K562 (cell line): Measurements from ENCODE around the gene IGDCC3. TPM values are rescaled to one million over a fixed set of nuclear protein-coding genes. Genes with fewer than 3 reads are reported as not detected.
A peak's percentile ranks its signal among the peaks of the same experiment; 100 is the strongest.

Experiments used
- ATAC-seq: fragments of 200-7000 bp; cut with Tn5 transposase; 3 replicates; pipeline ENCODE4 v1.9.1; 2020; ENCODE audit warnings: moderate library complexity
- Bru-seq: library from RNA; stranded (reverse); fragments of 400-500 nt; gene quantifications from one replicate; lab custom pipeline; 2021; lab: Mats Ljungman, UMichigan
- BruChase-seq, 2 experiments: library from RNA; stranded (reverse); fragments of 400-500 nt; gene quantifications; one replicate each; lab custom pipeline; 2021; lab: Mats Ljungman, UMichigan
- BruUV-seq: library from RNA; stranded (reverse); fragments of 400-500 nt; replicated peaks from 2 replicates; lab custom pipeline; 2021; lab: Mats Ljungman, UMichigan
- CTCF ChIA-PET: fragments of 300-600 bp; formaldehyde crosslinking; extraction: SDS; loops from one replicate; lab custom pipeline; 2021; ENCODE audit warnings: low intra/inter-chr PET ratio; lab: Yijun Ruan, JAX
- POLR2A ChIA-PET: fragments of 300-600, 350-650 bp; sonication (Branson Sonifier 250); formaldehyde crosslinking; extraction: SDS; loops from one replicate; lab custom pipeline; 2021; ENCODE audit warnings: antibody characterized with exemption, inconsistent platforms; lab: Yijun Ruan, JAX
- DNase-seq, 4 experiments: peaks; one replicate each; pipeline versions ENCODE4 v3.0.0 to v3.0.0-alpha.2; 2011 to 2018; ENCODE audit warnings: low spot score in 3 of 4, mixed read lengths in 3 of 4; ENCODE audit errors: extremely low read depth in 1 of 4
- FAIRE-seq: peaks from 2 replicates; lab custom pipeline; 2011; peaks lifted over from hg19 to GRCh38; lab: Jason Lieb, UNC
- H2AFZ ChIP-seq: 2 replicates; pipeline ENCODE4 v1.6.0; 2011; ENCODE audit warnings: low read depth, low read length, control low read depth, inconsistent platforms
- H3K27ac ChIP-seq: fragments of 200-600 bp; 3 replicates; pipeline ENCODE4 v1.8.0; 2011; ENCODE audit warnings: low read depth, mild to moderate bottlenecking, control low read depth, inconsistent platforms, low read length, moderate library complexity, mixed read lengths; ENCODE audit errors: extremely low read depth
- H3K27me3 ChIP-seq, 2 experiments: fragments of 300-600 bp in 1 of 2; 2 replicates in 1 of 2; 3 replicates in 1 of 2; pipeline versions ENCODE4 v1.6.0 to v1.8.0; 2011; ENCODE audit warnings: inconsistent platforms in 2 of 2, low read length in 2 of 2, mild to moderate bottlenecking in 1 of 2, mixed read lengths in 1 of 2, moderate library complexity in 1 of 2; ENCODE audit not compliant: control insufficient read depth in 2 of 2, insufficient read depth in 2 of 2
- H3K36me3 ChIP-seq: fragments of 300-600 bp; 3 replicates; pipeline ENCODE4 v1.8.0; 2011; ENCODE audit warnings: mild to moderate bottlenecking, low read length, inconsistent platforms; ENCODE audit not compliant: control insufficient read depth, insufficient read depth
- H3K4me1 ChIP-seq, 2 experiments: fragments of 200-600 bp in 1 of 2; replicated peaks in 1 of 2; 2 replicates in 1 of 2; 3 replicates in 1 of 2; pipeline versions ENCODE4 v1.5.1 to v1.8.0; 2011; ENCODE audit warnings: inconsistent platforms in 2 of 2, low read length in 2 of 2, mild to moderate bottlenecking in 1 of 2, mixed read lengths in 1 of 2, moderate library complexity in 1 of 2; ENCODE audit not compliant: control insufficient read depth in 2 of 2, insufficient read depth in 2 of 2
- H3K4me2 ChIP-seq: 2 replicates; pipeline ENCODE4 v1.6.1; 2011; ENCODE audit warnings: low read length, control low read depth, inconsistent platforms, mixed read lengths; ENCODE audit not compliant: insufficient read depth
- H3K4me3 ChIP-seq: fragments of 200-600 bp; sonication (generic), shearing (Covaris generic); 2 replicates; pipeline ENCODE4 v1.5.1; 2016; ENCODE audit warnings: control low read depth, inconsistent platforms
- H3K79me2 ChIP-seq: fragments of 200-600 bp; 3 replicates; pipeline ENCODE4 v1.8.0; 2011; ENCODE audit warnings: low read length, inconsistent platforms; ENCODE audit not compliant: control insufficient read depth, insufficient read depth
- H3K9ac ChIP-seq, 2 experiments: 2 replicates each; pipeline versions ENCODE4 v1.6.0 to v1.6.1; 2011; ENCODE audit warnings: low read depth in 2 of 2, low read length in 2 of 2, control low read depth in 1 of 2, inconsistent platforms in 1 of 2, mild to moderate bottlenecking in 1 of 2, mixed read lengths in 1 of 2; ENCODE audit not compliant: insufficient read depth in 1 of 2
- H3K9me1 ChIP-seq: one replicate; pipeline ENCODE4 v1.6.0; 2011; ENCODE audit warnings: inconsistent platforms, mild to moderate bottlenecking, low read length, moderate library complexity; ENCODE audit not compliant: control insufficient read depth, insufficient read depth
- H3K9me3 ChIP-seq: replicated peaks from 2 replicates; pipeline ENCODE4 v1.5.1; 2011; ENCODE audit warnings: low read depth, low read length, inconsistent platforms; ENCODE audit not compliant: control insufficient read depth, insufficient read depth
- H4K20me1 ChIP-seq: replicated peaks from 2 replicates; pipeline ENCODE4 v1.6.1; 2011; ENCODE audit warnings: low read length, inconsistent platforms, mixed read lengths; ENCODE audit not compliant: control insufficient read depth, insufficient read depth
- DNMT1 ChIP-seq: fragments of 450-650 bp; IDR thresholded peaks from 2 replicates; pipeline ENCODE4 v1.6.1; 2016; ENCODE audit warnings: antibody characterized with exemption, mild to moderate bottlenecking
- PCBP1 ChIP-seq: fragments of 200-400 bp; formaldehyde crosslinking; IDR thresholded peaks from 2 replicates; pipeline ENCODE4 v1.6.1; 2018; ENCODE audit warnings: mild to moderate bottlenecking, low read depth, low read length; ENCODE audit not compliant: poor library complexity, severe bottlenecking
- WGBS: fragments of 100-300 bp; shearing (Covaris generic); methylation state at CpG from one replicate; pipeline ENCODE4 v1.1.6; 2016; ENCODE audit warnings: low coverage, mixed read lengths; ENCODE audit not compliant: insufficient coverage; ENCODE audit errors: missing lambda C conversion rate; 5-methylcytosine and 5-hydroxymethylcytosine counted together
- in situ Hi-C: fragments of 300-500 bp; cut with MboI; formaldehyde crosslinking; loops from 4 replicates; pipeline ENCODE4 v1.15.0; 2018; ENCODE audit warnings: inconsistent platforms, mixed read lengths
- intact Hi-C: fragments of 100-400 bp; cut with micrococcal nuclease; formaldehyde crosslinking; loops from 2 replicates; pipeline ENCODE4 v1.14.2; 2022
- long read RNA-seq, 3 experiments: library from polyadenylated mRNA in 2 of 3; library from RNA in 1 of 3; unstranded in 2 of 3; stranded (forward) in 1 of 3; transcript quantifications; one replicate each; pipeline ENCODE4 v2.0.0, GENCODE V29; 2019 to 2022
- polyA minus RNA-seq, 3 experiments: library from RNA; depleted of rRNA, polyadenylated mRNA; stranded (reverse); fragments of >200 nt; gene quantifications; 2 replicates each; pipeline ENCODE4 v1.2.3, GENCODE V29; 2011
- polyA plus RNA-seq, 8 experiments: library from polyadenylated mRNA; depleted of rRNA in 4 of 8; stranded (reverse) in 5 of 8; unstranded in 3 of 8; fragments of >200 nt; fragmentation: Nextera tagmentation in 2 of 8; fragmentation: Illumina TruSeq in 1 of 8; extraction: Ambion mirVana in 2 of 8; extraction: Trizol in 1 of 8; gene quantifications; 2 replicates each; pipeline versions ENCODE4 v1.2.1 to v1.2.3, GENCODE V29; 2011 to 2014; ENCODE audit warnings: inconsistent platforms in 1 of 8, missing spikeins in 1 of 8
- total RNA-seq, 7 experiments: library from RNA; depleted of rRNA in 6 of 7; stranded (reverse); fragments of >200 nt in 6 of 7; fragmentation: Illumina TruSeq in 2 of 7; extraction: Trizol in 2 of 7; gene quantifications; 2 replicates each; pipeline versions ENCODE4 v1.2.1 to v1.2.3, GENCODE V29; 2011 to 2021; ENCODE audit warnings: low replicate concordance in 1 of 7

IGDCC3 gene
- total RNA-seq (2011; cell fraction: chromatin; rRNA removed; ENCODE audit: low replicate concordance): not detected in 2 replicates
- total RNA-seq (2011; cell fraction: nucleolus; rRNA removed): not detected in 2 replicates
- total RNA-seq (2011; cell fraction: nucleoplasm; rRNA removed): not detected in 2 replicates
- total RNA-seq (2014; rRNA removed) (not detected in 2 replicates), total RNA-seq (2014; rRNA removed; fragmentation: Illumina TruSeq; extraction: Trizol) (not detected in 2 replicates), total RNA-seq (2015; rRNA removed; fragmentation: Illumina TruSeq; extraction: Trizol) (not detected in 2 replicates), total RNA-seq (2021) (0.07 TPM in 1 of 2 replicates, not detected in the other), polyA plus RNA-seq (2011; rRNA removed) (not detected in 2 replicates), polyA plus RNA-seq (2014; fragmentation: Illumina TruSeq; extraction: Trizol) (not detected in 2 replicates), polyA plus RNA-seq (2014; fragmentation: Nextera tagmentation; extraction: Ambion mirVana) (not detected), polyA plus RNA-seq (2014; rRNA removed) (0.03 TPM in 1 of 2 replicates, not detected in the other), polyA minus RNA-seq (2011; rRNA and poly(A)+ RNA removed) (not detected in 2 replicates), Bru-seq, nascent RNA (percentile 2 among the genes with signal in this experiment), BruChase-seq, experiment 1, labeled RNA remaining after a 2-hour chase (percentile 4 among the genes with signal in this experiment), BruChase-seq, experiment 2, labeled RNA remaining after a 6-hour chase (percentile 2 among the genes with signal in this experiment)
- polyA plus RNA-seq (2011; cell fraction: cytosol; rRNA removed): not detected in 2 replicates
- polyA plus RNA-seq (2011; cell fraction: nucleus; rRNA removed): not detected in 2 replicates
- polyA plus RNA-seq (2012): not detected in 2 replicates
- polyA minus RNA-seq (2011; cell fraction: cytosol; rRNA and poly(A)+ RNA removed): not detected in 2 replicates
- polyA minus RNA-seq (2011; cell fraction: nucleus; rRNA and poly(A)+ RNA removed): not detected in 2 replicates
- long read RNA-seq, experiment 1: 0 reads
- long read RNA-seq, experiment 2: 0 reads
- long read RNA-seq, experiment 3: 0 reads

GRCh38 chr15:65377976-65378366, at the start of gene IGDCC3:
Gene IGDCC3, minus strand, starts transcription at chr15:65378002. Its CDS starts 214 bp downstream, at chr15:65377788.
- CTCF ChIA-PET: no interaction called here
- Histone ChIP-seq H4K20me1 (peaks cover 17% of the 10 kb centered on the region), H3K4me2 (no peak within 1 kb of the TSS), H3K9me1 (no peaks in the 10 kb centered on the region), H3K4me1 (peaks cover 0 to 15% of the 10 kb centered on the region in 2 experiments; a peak in 1 of 5 replicates), H3K36me3 (no peaks in the 10 kb centered on the region), H3K27me3 (peaks cover 71 to 75% of the 10 kb centered on the region in 2 experiments), H3K9ac (no peak within 1 kb of the TSS), H3K27ac (no peak within 1 kb of the TSS), H3K4me3 (no peak within 1 kb of the TSS), H3K9me3 (no peaks in the 10 kb centered on the region), H3K79me2 (no peaks in the 10 kb centered on the region), H2AFZ (no peak within 1 kb of the TSS)
- DNase-seq (peak in 2 of 4 experiments; percentile 31 to 38), ATAC-seq (no peak), FAIRE-seq (no peak)
- in situ Hi-C loops (no loop called here), intact Hi-C loops (no loop called here)
- POLR2A ChIA-PET: no interaction called here
- BruUV-seq: no TSS peak
- 15% methylated on average over 19 of the region's 42 CpGs for WGBS
- TF ChIP-seq DNMT1: no peak
- peak; percentile 30 for TF ChIP-seq PCBP1
